ENCODE results near the gene LINGO4.
"Not testable (repeated sequence)": the region's sequence is repeated elsewhere in the genome, so short reads cannot be mapped to it uniquely, and the experiment has no call there.

LINGO4 gene

GRCh38 chr1:151776665-151777062 is 28.6 kb downstream of the LINGO4 start:
- DNase-seq (ENCODE audit: low read depth): no peak
- H3K4me3 ChIP-seq (ENCODE audit: low read length): no peak overlapping the region
- TF ChIP-seq CTCF (conservative IDR thresholded peaks at IDR 0.05; ENCODE audit: low read depth, low read length): no peak

GRCh38 chr1:151775894-151776664 is 29.1 kb downstream of the LINGO4 start:
- no peak for DNase-seq (ENCODE audit: low read depth)
- H3K4me3 ChIP-seq (ENCODE audit: low read length): no peak overlapping the region
- TF ChIP-seq CTCF (conservative IDR thresholded peaks at IDR 0.05; ENCODE audit: low read depth, low read length): no peak

- H3K4me3 ChIP-seq (ENCODE audit: low read length): no peak overlapping the region
- no peak for TF ChIP-seq CTCF (conservative IDR thresholded peaks at IDR 0.05; ENCODE audit: low read depth, low read length)
- no peak for DNase-seq (ENCODE audit: low read depth)
Observed at GRCh38 chr1:151774256-151774922, 30.8 kb downstream of the LINGO4 start.

GRCh38 chr1:151773702-151774101 is 31.5 kb downstream of the LINGO4 start:
- TF ChIP-seq CTCF (conservative IDR thresholded peaks at IDR 0.05; ENCODE audit: low read depth, low read length): no peak
- H3K4me3 ChIP-seq (ENCODE audit: low read length): no peak overlapping the region
- DNase-seq (ENCODE audit: low read depth): peak; percentile 83

GRCh38 chr1:151769270-151769669 is 35.9 kb downstream of the LINGO4 start:
- not testable (repeated sequence) for H3K4me3 ChIP-seq (ENCODE audit: low read length)

GRCh38 chr1:151768351-151769066 is 36.7 kb downstream of the LINGO4 start:
- not testable (repeated sequence) for H3K4me3 ChIP-seq (ENCODE audit: low read length); DNase-seq (ENCODE audit: low read depth)

More at GRCh38 chr1:151769270-151769669, 35.9 kb downstream of the LINGO4 start:
- DNase-seq (ENCODE audit: low read depth): not testable (repeated sequence)

GRCh38 chr1:151763990-151764389 is 41.2 kb downstream of the LINGO4 start:
- H3K4me3 ChIP-seq (ENCODE audit: low read length): peak overlapping the region; percentile 90
- no peak for DNase-seq (ENCODE audit: low read depth)
- no peak for TF ChIP-seq CTCF (conservative IDR thresholded peaks at IDR 0.05; ENCODE audit: low read depth, low read length)
